Vagina (tissue), 2 donors: ENCODE measurements around the gene ZFP91.

ENCODE experiments used
- CTCF ChIP-seq, 3 experiments: fragments of 450-650 bp in 2 of 3; fragments of 200-600 bp in 1 of 3; sonication (generic) in 1 of 3; IDR thresholded peaks; one replicate each; pipeline ENCODE4 v1.5.1; 2017 to 2019; ENCODE audit warnings: antibody characterized with exemption in 3 of 3, mild to moderate bottlenecking in 2 of 3, moderate library complexity in 2 of 3
- POLR2A ChIP-seq, 2 donors: fragments of 450-650 bp; IDR thresholded peaks; one replicate each; pipeline ENCODE4 v1.6.1; 2017; ENCODE audit warnings: antibody characterized with exemption in 2 of 2, mild to moderate bottlenecking in 2 of 2, moderate library complexity in 2 of 2

- no peak for TF ChIP-seq CTCF (IDR thresholded peaks at IDR 0.05)
- peak in 1 of 2 donors; percentile 70 for TF ChIP-seq POLR2A (IDR thresholded peaks at IDR 0.05)
Measured at GRCh38 chr11:58577555-58578135, 1.2 kb upstream of the ZFP91 start.
